ENCODE measurements around the gene PIP5K1B.
"Not testable (repeated sequence)": the region's sequence is repeated elsewhere in the genome, so short reads cannot be mapped to it uniquely, and the experiment has no call there.

The PIP5K1B gene

GRCh38 chr9:68983008-68983411 is 278.0 kb downstream of the PIP5K1B start:
- no peak overlapping the region for H3K27ac ChIP-seq
- POLR2A ChIA-PET (ENCODE audit: low non-redundant PET) = no interaction called here
- DNase-seq (ENCODE audit: low spot score) = no peak
- CTCF ChIA-PET = no interaction called here
- TF ChIP-seq CTCF (conservative IDR thresholded peaks at IDR 0.05; ENCODE audit: low read depth) = no peak

GRCh38 chr9:68983522-68984424 is 278.7 kb downstream of the PIP5K1B start:
- ChIA-PET CTCF (interaction anchor here (1.0 to 1.2 kb wide), 2 partner anchors 16 to 72 kb away, joined by 3 read pairs; no protein-coding TSS in a partner anchor), POLR2A (ENCODE audit: low non-redundant PET) (no interaction called here)

GRCh38 chr9:68986949-68987348 is 281.9 kb downstream of the PIP5K1B start:
- DNase-seq (ENCODE audit: low spot score); POLR2A ChIA-PET (ENCODE audit: low non-redundant PET); H3K27ac ChIP-seq; CTCF ChIA-PET: not testable (repeated sequence)

More at GRCh38 chr9:68983522-68984424, 278.7 kb downstream of the PIP5K1B start:
- DNase-seq (ENCODE audit: low spot score) = no peak
- no peak for TF ChIP-seq CTCF (conservative IDR thresholded peaks at IDR 0.05; ENCODE audit: low read depth)
- no peak overlapping the region for H3K27ac ChIP-seq

- CTCF ChIA-PET = no interaction called here
- DNase-seq (ENCODE audit: low spot score) = no peak
- no peak for TF ChIP-seq CTCF (conservative IDR thresholded peaks at IDR 0.05; ENCODE audit: low read depth)
- no peak overlapping the region for H3K27ac ChIP-seq
- POLR2A ChIA-PET (ENCODE audit: low non-redundant PET) = no interaction called here
Observed at GRCh38 chr9:68991457-68991856, 286.4 kb downstream of the PIP5K1B start.

GRCh38 chr9:68995776-68996175 is 290.7 kb downstream of the PIP5K1B start:
- H3K27ac ChIP-seq = no peak overlapping the region
- DNase-seq (ENCODE audit: low spot score) = no peak
- POLR2A ChIA-PET (ENCODE audit: low non-redundant PET) = no interaction called here
- CTCF ChIA-PET = interaction anchor here (0.5 kb wide), 1 partner anchor 412 kb away, joined by 3 read pairs; no protein-coding TSS in a partner anchor
- TF ChIP-seq CTCF (conservative IDR thresholded peaks at IDR 0.05; ENCODE audit: low read depth) = no peak

GRCh38 chr9:68996462-68996861 is 291.4 kb downstream of the PIP5K1B start:
- ChIA-PET CTCF (no interaction called here), POLR2A (ENCODE audit: low non-redundant PET) (no interaction called here)
- TF ChIP-seq CTCF (conservative IDR thresholded peaks at IDR 0.05; ENCODE audit: low read depth) = no peak
- no peak overlapping the region for H3K27ac ChIP-seq
- no peak for DNase-seq (ENCODE audit: low spot score)

GRCh38 chr9:68997666-68998065 is 292.6 kb downstream of the PIP5K1B start:
- no peak for TF ChIP-seq CTCF (conservative IDR thresholded peaks at IDR 0.05; ENCODE audit: low read depth)
- no peak for DNase-seq (ENCODE audit: low spot score)
- no peak overlapping the region for H3K27ac ChIP-seq
- CTCF ChIA-PET = interaction anchor here (0.6 to 1.0 kb wide), 3 partner anchors 12 to 350 kb away, joined by 3 read pairs; no protein-coding TSS in a partner anchor
- POLR2A ChIA-PET (ENCODE audit: low non-redundant PET) = interaction anchor here (0.7 kb wide), 1 partner anchor 218 kb away, joined by 4 read pairs; no protein-coding TSS in a partner anchor

Data from RWPE1 (cell line).